ENCODE measurements around the gene LTC4S. TPM values are rescaled to one million over a fixed set of nuclear protein-coding genes. Genes with fewer than 3 reads are reported as not detected.

LTC4S gene
- total RNA-seq, 1 experiment from 2014 or later = 2.4 TPM

GRCh38 chr5:179781846-179782245, 11.9 kb upstream of the LTC4S start:
- Histone ChIP-seq H3K36me3 (ENCODE audit: control insufficient read depth, insufficient read depth, low read length) (no peaks in the 10 kb centered on the region; the same call in 1 of the 2 replicates), H3K4me3 (ENCODE audit: low read depth, low read length) (no peak overlapping the region), H3K9me3 (no peaks in the 10 kb centered on the region), H3K27me3 (replicated peaks; ENCODE audit: control insufficient read depth, insufficient read depth, low read length) (no peaks in the 10 kb centered on the region), H3K4me1 (no peaks in the 10 kb centered on the region)
- intact Hi-C loops (cut with micrococcal nuclease; ENCODE audit: unreplicated experiment) = no loop called here
- no peak for DNase-seq
- H3K9me3 Mint-ChIP-seq (ENCODE audit: unreplicated experiment) = no peaks in the 10 kb centered on the region
- H3K36me3 Mint-ChIP-seq (ENCODE audit: insufficient read depth, unreplicated experiment) = peaks cover 47% of the 10 kb centered on the region
- no peaks in the 10 kb centered on the region for H3K4me1 Mint-ChIP-seq (ENCODE audit: low read depth, unreplicated experiment)
- ChIA-PET CTCF (interaction anchor here (1.1 kb wide), 1 partner anchor 18 kb away, joined by 3 read pairs; no protein-coding TSS in a partner anchor), POLR2A (no interaction called here)
- H3K27me3 Mint-ChIP-seq (ENCODE audit: insufficient read depth, unreplicated experiment) = no peaks in the 10 kb centered on the region
- no peak overlapping the region for H3K27ac Mint-ChIP-seq (ENCODE audit: unreplicated experiment)
- H3K4me3 Mint-ChIP-seq (ENCODE audit: unreplicated experiment) = no peak overlapping the region
- no peak for TF ChIP-seq CTCF (IDR thresholded peaks at IDR 0.05; ENCODE audit: insufficient read depth in 1 of 2, low read depth in 1 of 2, low read length in 1 of 2, severe bottlenecking in 1 of 2, unreplicated experiment in 1 of 2)
- no TSS peak for BruUV-seq (replicated peaks)

- no peak overlapping the region for H3K4me3 Mint-ChIP-seq (ENCODE audit: unreplicated experiment)
- H3K27me3 Mint-ChIP-seq (ENCODE audit: insufficient read depth, unreplicated experiment) = no peaks in the 10 kb centered on the region
- H3K36me3 ChIP-seq (ENCODE audit: control insufficient read depth, insufficient read depth, low read length) = no peaks in the 10 kb centered on the region; the same call in 1 of the 2 replicates
- H3K27me3 ChIP-seq (replicated peaks; ENCODE audit: control insufficient read depth, insufficient read depth, low read length) = no peaks in the 10 kb centered on the region
- H3K9me3 Mint-ChIP-seq (ENCODE audit: unreplicated experiment) = no peaks in the 10 kb centered on the region
- intact Hi-C loops (cut with micrococcal nuclease; ENCODE audit: unreplicated experiment) = no loop called here
- TF ChIP-seq CTCF (IDR thresholded peaks at IDR 0.05; ENCODE audit: insufficient read depth in 1 of 2, low read depth in 1 of 2, low read length in 1 of 2, severe bottlenecking in 1 of 2, unreplicated experiment in 1 of 2) = no peak
- H3K27ac Mint-ChIP-seq (ENCODE audit: unreplicated experiment) = no peak overlapping the region
- no TSS peak for BruUV-seq (replicated peaks)
- no peaks in the 10 kb centered on the region for H3K4me1 Mint-ChIP-seq (ENCODE audit: low read depth, unreplicated experiment)
- no peaks in the 10 kb centered on the region for H3K9me3 ChIP-seq
- ChIA-PET POLR2A (no interaction called here), CTCF (interaction anchor here (0.6 kb wide), 2 partner anchors 13 to 160 kb away, joined by 4 to 5 read pairs; no protein-coding TSS in a partner anchor)
- DNase-seq = no peak
- H3K4me1 ChIP-seq = no peaks in the 10 kb centered on the region
- peaks cover 42% of the 10 kb centered on the region for H3K36me3 Mint-ChIP-seq (ENCODE audit: insufficient read depth, unreplicated experiment)
- H3K4me3 ChIP-seq (ENCODE audit: low read depth, low read length) = no peak overlapping the region
These were observed 10.7 kb upstream of the LTC4S start for GRCh38 chr5:179783128-179783527.

DNA sequence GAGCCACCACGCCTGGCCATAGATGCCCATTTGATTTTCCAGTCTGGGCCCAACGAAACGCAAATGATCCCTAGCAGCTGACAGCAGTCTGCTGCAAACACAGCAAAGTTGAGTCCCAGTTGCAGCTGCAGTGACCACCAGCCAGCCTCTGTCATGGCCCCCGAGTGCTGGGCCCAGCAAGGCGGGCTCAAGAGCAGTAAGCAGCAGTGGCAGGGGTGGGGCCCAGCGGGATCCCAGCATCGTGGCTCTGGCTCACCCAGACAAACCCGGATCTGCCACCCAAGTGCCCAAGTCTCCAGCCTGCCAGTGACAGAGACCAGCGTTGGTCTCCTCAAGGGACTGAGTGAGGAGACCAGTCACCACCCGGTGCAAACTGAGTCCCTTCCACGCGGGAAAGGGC, 6.9 kb upstream of the LTC4S start:
- Histone ChIP-seq H3K4me3 (ENCODE audit: low read depth, low read length) (no peak overlapping the region), H3K9me3 (no peaks in the 10 kb centered on the region), H3K36me3 (ENCODE audit: control insufficient read depth, insufficient read depth, low read length) (no peaks in the 10 kb centered on the region), H3K4me1 (no peaks in the 10 kb centered on the region), H3K27me3 (replicated peaks; ENCODE audit: control insufficient read depth, insufficient read depth, low read length) (no peaks in the 10 kb centered on the region)
- Mint-ChIP-seq H3K4me1 (ENCODE audit: low read depth, unreplicated experiment) (no peaks in the 10 kb centered on the region), H3K27me3 (ENCODE audit: insufficient read depth, unreplicated experiment) (no peaks in the 10 kb centered on the region), H3K36me3 (ENCODE audit: insufficient read depth, unreplicated experiment) (peaks cover 24% of the 10 kb centered on the region), H3K4me3 (ENCODE audit: unreplicated experiment) (no peak overlapping the region), H3K9me3 (ENCODE audit: unreplicated experiment) (no peaks in the 10 kb centered on the region), H3K27ac (ENCODE audit: unreplicated experiment) (no peak overlapping the region)
- BruUV-seq (replicated peaks) = no TSS peak
- no peak for DNase-seq
- ChIA-PET CTCF (no interaction called here), POLR2A (no interaction called here)
- no peak for TF ChIP-seq CTCF (IDR thresholded peaks at IDR 0.05; ENCODE audit: insufficient read depth in 1 of 2, low read depth in 1 of 2, low read length in 1 of 2, severe bottlenecking in 1 of 2, unreplicated experiment in 1 of 2)
- intact Hi-C loops (cut with micrococcal nuclease; ENCODE audit: unreplicated experiment) = no loop called here

Data from Caco-2 (cell line).